Neuronal stem cell (in vitro differentiated cells): ENCODE results near the gene RAMP1.

Experiments
- DNase-seq: peaks from one replicate; pipeline ENCODE4 v3.0.0-alpha.2; 2013; ENCODE audit warnings: low spot score
- H2AFZ ChIP-seq: one replicate; pipeline ENCODE4 v1.6.1; 2013; ENCODE audit warnings: mild to moderate bottlenecking, low read length, inconsistent platforms
- H2AK5ac ChIP-seq: 2 replicates; pipeline ENCODE4 v1.6.1; 2013; ENCODE audit warnings: low read depth, mild to moderate bottlenecking, inconsistent platforms, low read length, moderate library complexity, mixed read lengths
- H2BK120ac ChIP-seq: 2 replicates; pipeline ENCODE4 v1.6.1; 2013; ENCODE audit warnings: low read depth, mild to moderate bottlenecking, inconsistent platforms, low read length, moderate library complexity, mixed read lengths
- H2BK12ac ChIP-seq: one replicate; pipeline ENCODE4 v1.6.1; 2013; ENCODE audit warnings: low read length, inconsistent platforms
- H2BK15ac ChIP-seq: 2 replicates; pipeline ENCODE4 v1.6.1; 2013; ENCODE audit warnings: mild to moderate bottlenecking, low read length, inconsistent platforms, mixed read lengths
- H2BK5ac ChIP-seq: one replicate; pipeline ENCODE4 v1.6.1; 2013; ENCODE audit warnings: inconsistent platforms, mild to moderate bottlenecking, low read length, moderate library complexity
- H3K14ac ChIP-seq: one replicate; pipeline ENCODE4 v1.6.1; 2013; ENCODE audit warnings: low read length, inconsistent platforms
- H3K18ac ChIP-seq: 2 replicates; pipeline ENCODE4 v1.6.1; 2013; ENCODE audit warnings: low read length, inconsistent platforms
- H3K23ac ChIP-seq: 2 replicates; pipeline ENCODE4 v1.6.1; 2013; ENCODE audit warnings: low read depth, mild to moderate bottlenecking, mixed read lengths, low read length, inconsistent platforms; ENCODE audit not compliant: poor library complexity
- H3K27ac ChIP-seq: replicated peaks from 3 replicates; pipeline ENCODE4 v1.5.1; 2013; ENCODE audit warnings: low read length, inconsistent platforms
- H3K27me3 ChIP-seq, 3 experiments: 2 replicates each; pipeline ENCODE4 v1.6.1; 2013; ENCODE audit warnings: low read length in 3 of 3, mild to moderate bottlenecking in 2 of 3, inconsistent platforms in 1 of 3, low read depth in 1 of 3, mixed read lengths in 1 of 3, moderate library complexity in 1 of 3; ENCODE audit not compliant: control insufficient read depth in 3 of 3, insufficient read depth in 3 of 3
- H3K36me3 ChIP-seq, 2 donors: replicated peaks in 1 of 2; 2 replicates each; pipeline ENCODE4 v1.6.1; 2013; ENCODE audit warnings: low read length in 2 of 2; ENCODE audit not compliant: control insufficient read depth in 2 of 2, insufficient read depth in 2 of 2
- H3K4ac ChIP-seq: 2 replicates; pipeline ENCODE4 v1.6.1; 2013; ENCODE audit warnings: inconsistent platforms, mild to moderate bottlenecking, low read length, moderate library complexity
- H3K4me1 ChIP-seq, 2 donors: 1 replicate in 1 of 2; 2 replicates in 1 of 2; pipeline ENCODE4 v1.6.1; 2013; ENCODE audit warnings: low read length in 2 of 2, low read depth in 1 of 2; ENCODE audit not compliant: control insufficient read depth in 2 of 2, insufficient read depth in 1 of 2
- H3K4me2 ChIP-seq: one replicate; pipeline ENCODE4 v1.6.1; 2013; ENCODE audit warnings: mild to moderate bottlenecking, low read length, inconsistent platforms; ENCODE audit not compliant: insufficient read depth, poor library complexity, severe bottlenecking
- H3K4me3 ChIP-seq, 2 donors: 2 replicates each; pipeline ENCODE4 v1.5.1; 2013; ENCODE audit warnings: low read length in 2 of 2, mild to moderate bottlenecking in 2 of 2, inconsistent platforms in 1 of 2, moderate library complexity in 1 of 2
- H3K79me1 ChIP-seq: one replicate; pipeline ENCODE4 v1.6.1; 2013; ENCODE audit warnings: low read depth, mild to moderate bottlenecking, inconsistent platforms, low read length, moderate library complexity
- H3K9ac ChIP-seq: one replicate; pipeline ENCODE4 v1.6.1; 2013; ENCODE audit warnings: mild to moderate bottlenecking, low read depth, low read length, inconsistent platforms; ENCODE audit not compliant: poor library complexity
- H3K9me3 ChIP-seq, 2 donors: replicated peaks in 1 of 2; 2 replicates each; pipeline versions ENCODE3 to v1.6.1; 2013; ENCODE audit warnings: low read length in 2 of 2, mild to moderate bottlenecking in 2 of 2, inconsistent platforms in 1 of 2, low read depth in 1 of 2, mixed read lengths in 1 of 2, moderate library complexity in 1 of 2; ENCODE audit not compliant: control insufficient read depth in 2 of 2, insufficient read depth in 1 of 2
- H4K8ac ChIP-seq: one replicate; pipeline ENCODE4 v1.6.1; 2013; ENCODE audit warnings: low read depth, mild to moderate bottlenecking, inconsistent platforms, low read length, moderate library complexity
- H4K91ac ChIP-seq: one replicate; pipeline ENCODE4 v1.6.1; 2013; ENCODE audit warnings: low read length, low read depth, mild to moderate bottlenecking, inconsistent platforms; ENCODE audit not compliant: poor library complexity
- WGBS, 2 donors: extraction: QIAGEN DNeasy Blood & Tissue Kit; methylation state at CpG; one replicate each; pipeline ENCODE4 v1.1.7; 2013; ENCODE audit warnings: missing lambda C conversion rate in 2 of 2, mixed read lengths in 1 of 2; ENCODE audit not compliant: insufficient read length in 2 of 2, insufficient replicate concordance in 1 of 2; ENCODE audit errors: extremely low coverage in 2 of 2; 5-methylcytosine and 5-hydroxymethylcytosine counted together

Gene RAMP1

GRCh38 chr2:237864940-237865622 lies 5.7 kb downstream of the RAMP1 start:
- H2BK120ac ChIP-seq, result peak overlapping the region; percentile 2
- no peak overlapping the region for H2BK5ac ChIP-seq
- peaks cover 9 to 21% of the 10 kb centered on the region in 2 donors for H3K4me1 ChIP-seq
- no peak overlapping the region for H3K4ac ChIP-seq
- no peak for DNase-seq
- no peak overlapping the region for H3K4me2 ChIP-seq
- no peaks in the 10 kb centered on the region for H3K79me1 ChIP-seq
- H3K27ac ChIP-seq, result no peak overlapping the region
- H3K36me3 ChIP-seq, result no peaks in the 10 kb centered on the region
- peaks cover under 1 to 13% (median 4%) of the 10 kb centered on the region in 3 experiments for H3K27me3 ChIP-seq
- no peak overlapping the region for H2AFZ ChIP-seq
- H3K4me3 ChIP-seq, result no peak overlapping the region
- H2BK12ac ChIP-seq, result no peak overlapping the region
- H2AK5ac ChIP-seq, result peak overlapping the region; percentile 65
- H3K9me3 ChIP-seq, result no peaks in the 10 kb centered on the region
- H3K14ac ChIP-seq, result no peak overlapping the region
- H2BK15ac ChIP-seq, result no peak overlapping the region
- H3K9ac ChIP-seq, result no peak overlapping the region
- no peak overlapping the region for H4K91ac ChIP-seq
- no CpG with 5 or more reads among the region's 9 CpGs for WGBS, 2 donors
- H3K23ac ChIP-seq, result no peak overlapping the region
- H3K18ac ChIP-seq, result no peak overlapping the region
- H4K8ac ChIP-seq, result no peak overlapping the region

- no peak overlapping the region for H2BK5ac ChIP-seq
- no peak overlapping the region for H2BK12ac ChIP-seq
- peak overlapping the region; percentile 2 for H2BK120ac ChIP-seq
- peak overlapping the region; percentile 65 for H2AK5ac ChIP-seq
- no peak overlapping the region for H3K9ac ChIP-seq
- H3K4me3 ChIP-seq, result no peak overlapping the region
- no peak overlapping the region for H3K23ac ChIP-seq
- H3K27ac ChIP-seq, result no peak overlapping the region
- whole genome bisulfite sequencing, 2 donors, result no CpG with 5 or more reads among the region's 7 CpGs
- no peak overlapping the region for H3K4ac ChIP-seq
- H3K9me3 ChIP-seq, result no peaks in the 10 kb centered on the region
- H2AFZ ChIP-seq, result peak overlapping the region; percentile 73
- H3K14ac ChIP-seq, result no peak overlapping the region
- H3K18ac ChIP-seq, result peak overlapping the region; percentile 60
- no peaks in the 10 kb centered on the region for H3K36me3 ChIP-seq
- H4K8ac ChIP-seq, result no peak overlapping the region
- H3K4me2 ChIP-seq, result no peak overlapping the region
- H3K79me1 ChIP-seq, result no peaks in the 10 kb centered on the region
- peaks cover 9 to 20% of the 10 kb centered on the region in 2 donors for H3K4me1 ChIP-seq
- peaks cover 0 to 8% (median 1%) of the 10 kb centered on the region in 3 experiments for H3K27me3 ChIP-seq
- H2BK15ac ChIP-seq, result no peak overlapping the region
- DNase-seq, result no peak
- H4K91ac ChIP-seq, result no peak overlapping the region
These were observed 6.2 kb downstream of the RAMP1 start for GRCh38 chr2:237865623-237866041.

- no peak for DNase-seq
- peak overlapping the region; percentile 73 for H2AFZ ChIP-seq
- no peak overlapping the region for H2BK5ac ChIP-seq
- H3K4me1 ChIP-seq, result peaks cover 9 to 20% of the 10 kb centered on the region in 2 donors
- no peak overlapping the region for H3K14ac ChIP-seq
- H2BK120ac ChIP-seq, result no peak overlapping the region
- H3K27me3 ChIP-seq, result peaks cover 0 to 6% (median 0%) of the 10 kb centered on the region in 3 experiments
- H3K79me1 ChIP-seq, result no peaks in the 10 kb centered on the region
- no peak overlapping the region for H4K91ac ChIP-seq
- no peak overlapping the region for H3K27ac ChIP-seq
- no peak overlapping the region for H3K4me2 ChIP-seq
- H3K9me3 ChIP-seq, result no peaks in the 10 kb centered on the region
- no peaks in the 10 kb centered on the region for H3K36me3 ChIP-seq
- no peak overlapping the region for H3K18ac ChIP-seq
- no peak overlapping the region for H2BK15ac ChIP-seq
- H4K8ac ChIP-seq, result no peak overlapping the region
- H2AK5ac ChIP-seq, result no peak overlapping the region
- H3K23ac ChIP-seq, result no peak overlapping the region
- no peak overlapping the region for H2BK12ac ChIP-seq
- no peak overlapping the region for H3K4ac ChIP-seq
- no peak overlapping the region for H3K9ac ChIP-seq
- no CpG with 5 or more reads among the region's 13 CpGs for WGBS, 2 donors
- H3K4me3 ChIP-seq, result no peak overlapping the region
These were observed 6.7 kb downstream of the RAMP1 start for GRCh38 chr2:237866101-237866621.

- no peak overlapping the region for H2BK120ac ChIP-seq
- H2AK5ac ChIP-seq, result no peak overlapping the region
- WGBS, 2 donors, result no CpG with 5 or more reads among the region's 10 CpGs
- H2BK5ac ChIP-seq, result no peak overlapping the region
- peaks cover 0 to 3% (median 0%) of the 10 kb centered on the region in 3 experiments for H3K27me3 ChIP-seq
- no peak overlapping the region for H3K4me2 ChIP-seq
- H2AFZ ChIP-seq, result no peak overlapping the region
- no peak for DNase-seq
- H3K36me3 ChIP-seq, result no peaks in the 10 kb centered on the region
- H3K27ac ChIP-seq, result no peak overlapping the region
- no peak overlapping the region for H4K91ac ChIP-seq
- H3K9me3 ChIP-seq, result peaks cover 0 to 4% of the 10 kb centered on the region in 2 donors
- no peak overlapping the region for H3K9ac ChIP-seq
- H3K4me1 ChIP-seq, result peaks cover 9 to 20% of the 10 kb centered on the region in 2 donors
- H3K4ac ChIP-seq, result no peak overlapping the region
- no peak overlapping the region for H3K4me3 ChIP-seq
- H2BK12ac ChIP-seq, result no peak overlapping the region
- no peak overlapping the region for H3K18ac ChIP-seq
- no peak overlapping the region for H3K23ac ChIP-seq
- H3K14ac ChIP-seq, result no peak overlapping the region
- H3K79me1 ChIP-seq, result no peaks in the 10 kb centered on the region
- no peak overlapping the region for H4K8ac ChIP-seq
- H2BK15ac ChIP-seq, result no peak overlapping the region
These were observed 8.0 kb downstream of the RAMP1 start for GRCh38 chr2:237867465-237867864.
